Mucosa of descending colon (tissue), 3 donors: ENCODE measurements around the gene TBP. TPM values are rescaled to one million over a fixed set of nuclear protein-coding genes. Genes with fewer than 3 reads are reported as not detected.

Experiments used
- ATAC-seq: fragments of 200-7000 bp; cut with Tn5 transposase; one replicate; pipeline ENCODE4 v1.9.1; 2020; ENCODE audit warnings: mild to moderate bottlenecking, moderate library complexity
- DNase-seq, 3 donors: peaks; one replicate each; pipeline ENCODE4 v3.0.0-alpha.2; 2020
- H3K36me3 ChIP-seq: fragments of 200-600 bp; one replicate; pipeline ENCODE4 v1.8.0; 2021; ENCODE audit warnings: low read depth, mild to moderate bottlenecking
- H3K4me1 ChIP-seq: fragments of 200-600 bp; one replicate; pipeline ENCODE4 v1.8.0; 2021; ENCODE audit warnings: low read depth, mild to moderate bottlenecking
- H3K4me3 ChIP-seq: fragments of 200-600 bp; one replicate; pipeline ENCODE4 v1.8.0; 2021; ENCODE audit warnings: mild to moderate bottlenecking
- H3K9me3 ChIP-seq: fragments of 200-600 bp; one replicate; pipeline ENCODE4 v1.8.0; 2021; ENCODE audit warnings: mild to moderate bottlenecking
- intact Hi-C, 2 donors: fragments of 100-400 bp; cut with DNase I in 1 of 2; cut with micrococcal nuclease in 1 of 2; formaldehyde crosslinking; loops; one replicate each; pipeline versions ENCODE4 v1.11.0 to v1.11.1; 2022; cut with DNase I, micrococcal nuclease
- total RNA-seq, 3 donors: library from RNA; stranded (reverse); fragmentation: NEBNext Ultra II Directional in 2 of 3; extraction: Animal tissue kit (Norgen Biotek cat#: 25700) in 2 of 3; gene quantifications; one replicate each; pipeline versions ENCODE4 v1.2.1 to v1.2.4, GENCODE V29; 2021 to 2023
- TF ChIP-seq, protein P1 (sequence below): fragments of 200-600 bp; IDR thresholded peaks from one replicate; pipeline ENCODE4 v1.8.0; 2022; ENCODE audit warnings: antibody characterized with exemption, mild to moderate bottlenecking
- donor health status: DM: no; HTN: no; CAD: no; lungs with moderate emphysema.
- donor health status: DM: no; HTN: no; CAD: no.
- donor health status: DM: no; HTN: yes; CAD: no.

TBP gene
- total RNA-seq, 3 donors from 2014 or later, result 12.9 to 15.1 (median 13.4) TPM

DNA sequence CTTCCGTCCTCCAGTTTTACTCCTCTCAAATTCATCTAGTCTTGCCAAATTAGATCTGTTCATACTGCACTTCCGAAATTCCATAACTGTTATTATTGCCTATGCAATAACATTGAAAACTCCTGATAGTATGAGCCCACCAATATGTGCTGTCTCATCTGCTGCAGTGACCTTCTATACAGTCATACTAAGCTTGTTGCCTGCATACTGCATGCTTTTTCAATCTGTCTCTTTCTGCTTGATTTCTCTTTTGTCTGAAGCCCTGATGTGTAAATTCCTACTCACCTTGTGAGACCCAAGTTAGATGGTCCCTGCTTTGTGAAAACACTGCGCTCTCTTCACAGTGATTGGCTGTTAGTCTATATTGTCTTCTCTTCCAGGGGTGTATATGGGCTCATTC is 1.1 kb downstream of the TBP start:
- Histone ChIP-seq H3K4me1 (peaks cover 30% of the 10 kb centered on the region), H3K4me3 (no peak overlapping the region), H3K9me3 (no peaks in the 10 kb centered on the region), H3K36me3 (no peaks in the 10 kb centered on the region)
- TF ChIP-seq, protein P1, sequence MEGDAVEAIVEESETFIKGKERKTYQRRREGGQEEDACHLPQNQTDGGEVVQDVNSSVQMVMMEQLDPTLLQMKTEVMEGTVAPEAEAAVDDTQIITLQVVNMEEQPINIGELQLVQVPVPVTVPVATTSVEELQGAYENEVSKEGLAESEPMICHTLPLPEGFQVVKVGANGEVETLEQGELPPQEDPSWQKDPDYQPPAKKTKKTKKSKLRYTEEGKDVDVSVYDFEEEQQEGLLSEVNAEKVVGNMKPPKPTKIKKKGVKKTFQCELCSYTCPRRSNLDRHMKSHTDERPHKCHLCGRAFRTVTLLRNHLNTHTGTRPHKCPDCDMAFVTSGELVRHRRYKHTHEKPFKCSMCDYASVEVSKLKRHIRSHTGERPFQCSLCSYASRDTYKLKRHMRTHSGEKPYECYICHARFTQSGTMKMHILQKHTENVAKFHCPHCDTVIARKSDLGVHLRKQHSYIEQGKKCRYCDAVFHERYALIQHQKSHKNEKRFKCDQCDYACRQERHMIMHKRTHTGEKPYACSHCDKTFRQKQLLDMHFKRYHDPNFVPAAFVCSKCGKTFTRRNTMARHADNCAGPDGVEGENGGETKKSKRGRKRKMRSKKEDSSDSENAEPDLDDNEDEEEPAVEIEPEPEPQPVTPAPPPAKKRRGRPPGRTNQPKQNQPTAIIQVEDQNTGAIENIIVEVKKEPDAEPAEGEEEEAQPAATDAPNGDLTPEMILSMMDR, result no peak
- DNase-seq (no peak), ATAC-seq (no peak)
- intact Hi-C loops, result no loop called here

DNA sequence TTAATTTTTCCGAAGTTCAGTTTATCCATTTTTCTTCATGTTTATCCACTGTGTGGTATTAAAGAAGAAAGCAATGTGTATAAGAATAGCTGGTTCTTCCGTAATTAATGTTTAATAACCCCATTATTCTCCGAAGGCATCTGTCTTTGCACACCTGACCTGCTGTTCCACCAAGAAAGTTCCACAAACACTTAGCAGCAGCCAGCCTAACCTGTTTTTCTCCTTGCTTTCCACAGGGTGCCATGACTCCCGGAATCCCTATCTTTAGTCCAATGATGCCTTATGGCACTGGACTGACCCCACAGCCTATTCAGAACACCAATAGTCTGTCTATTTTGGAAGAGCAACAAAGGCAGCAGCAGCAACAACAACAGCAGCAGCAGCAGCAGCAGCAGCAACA is 7.4 kb downstream of the TBP start:
- Histone ChIP-seq H3K4me3 (no peak overlapping the region), H3K36me3 (peaks cover 8% of the 10 kb centered on the region), H3K9me3 (no peaks in the 10 kb centered on the region), H3K4me1 (no peaks in the 10 kb centered on the region)
- TF ChIP-seq, protein P1, result no peak
- intact Hi-C loops, result no loop called here
- DNase-seq (no peak), ATAC-seq (no peak)

DNA sequence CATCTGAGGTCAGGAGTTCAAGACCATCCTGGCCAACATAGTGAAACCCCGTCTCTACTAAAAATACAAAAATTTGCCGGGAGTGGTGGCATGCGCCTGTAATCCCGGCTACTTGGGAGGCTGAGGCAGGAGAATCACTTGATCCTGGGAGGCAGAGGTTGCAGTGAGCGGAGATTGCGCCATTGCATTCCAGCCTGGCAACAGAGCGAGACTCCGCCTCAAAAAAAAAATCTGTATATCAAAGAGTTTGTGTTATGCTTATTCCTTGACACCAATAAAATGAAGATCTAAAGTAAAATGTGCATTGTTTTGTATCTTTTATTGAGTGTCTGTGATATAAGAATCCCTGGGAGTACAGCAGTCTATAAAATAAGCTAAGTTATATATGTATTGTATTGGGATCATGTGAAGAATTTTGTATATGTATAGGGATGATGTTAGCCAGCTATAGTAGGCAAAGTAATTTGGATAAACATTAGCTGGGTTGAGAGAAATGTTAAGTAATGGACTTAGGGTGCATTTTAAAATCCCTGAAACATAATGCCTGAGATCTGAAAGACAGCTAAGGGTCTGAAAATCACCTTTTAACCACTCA is 10.9 kb downstream of the TBP start:
- Histone ChIP-seq H3K4me1 (no peaks in the 10 kb centered on the region), H3K36me3 (peaks cover 17% of the 10 kb centered on the region), H3K4me3 (no peak overlapping the region), H3K9me3 (no peaks in the 10 kb centered on the region)
- ATAC-seq (no peak), DNase-seq (no peak)
- TF ChIP-seq, protein P1, result no peak
- intact Hi-C loops, result no loop called here

DNA sequence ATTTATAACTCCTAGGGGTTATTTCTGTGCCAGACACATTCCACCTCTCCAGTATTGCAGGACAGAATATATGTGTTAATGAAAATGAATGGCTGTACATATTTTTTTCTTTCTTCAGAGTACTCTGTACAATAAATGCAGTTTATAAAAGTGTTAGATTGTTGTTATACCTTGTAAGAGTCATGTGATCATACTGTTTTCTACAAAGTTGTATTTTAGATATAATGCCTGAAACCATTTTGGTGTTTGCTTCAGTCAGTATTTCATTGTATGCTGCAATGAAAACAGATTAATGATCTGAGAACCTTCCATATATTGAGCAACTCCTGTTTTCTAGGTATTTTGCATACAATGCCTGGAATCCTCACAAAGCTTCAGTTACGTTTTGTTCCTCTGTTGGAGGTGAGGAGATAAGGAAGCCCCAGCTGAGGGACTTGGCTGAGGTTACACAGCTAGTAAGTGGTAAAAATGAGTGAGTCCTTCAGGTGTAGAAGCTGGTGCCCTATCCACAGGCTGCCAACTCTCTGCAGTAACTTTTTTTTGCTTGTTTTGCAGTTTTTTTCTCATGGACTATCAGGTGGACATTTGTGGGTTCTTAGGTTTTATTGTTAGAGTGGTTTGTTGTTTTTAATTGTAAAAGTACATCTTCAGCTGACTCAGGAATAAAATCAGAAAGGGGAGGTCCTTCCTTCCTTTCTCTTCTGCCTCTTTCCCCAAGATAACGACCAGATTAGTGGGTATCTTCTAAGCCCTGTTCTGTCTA is 18.7 kb downstream of the TBP start:
- TF ChIP-seq, protein P1, result no peak
- intact Hi-C loops, result no loop called here

DNA sequence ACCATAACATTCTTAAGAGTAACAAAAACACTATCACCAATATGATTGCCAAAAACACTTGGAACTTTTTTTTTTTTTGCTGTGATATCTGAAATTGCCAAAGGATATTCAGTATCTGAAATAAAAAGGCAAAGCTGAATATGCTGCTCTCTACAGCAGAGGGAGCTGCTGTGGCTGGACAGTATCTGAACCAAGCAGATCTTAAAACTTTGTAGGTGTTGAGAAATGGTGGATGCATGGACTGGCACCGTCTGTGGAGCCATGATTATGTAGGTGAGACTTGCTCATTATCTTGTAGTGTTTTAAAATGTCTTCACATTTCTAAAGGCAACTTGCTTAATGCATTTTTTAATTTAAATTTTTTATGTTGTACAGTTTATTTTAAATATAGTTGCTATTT is 21.1 kb downstream of the TBP start:
- TF ChIP-seq, protein P1, result no peak
- Histone ChIP-seq H3K4me1 (no peaks in the 10 kb centered on the region), H3K9me3 (no peaks in the 10 kb centered on the region), H3K4me3 (no peak overlapping the region), H3K36me3 (peaks cover 5% of the 10 kb centered on the region)
- intact Hi-C loops, result no loop called here
- ATAC-seq, result no peak
- no peak for DNase-seq

More for the DNA sequence above, 18.7 kb downstream of the TBP start:
- H3K36me3 ChIP-seq, result peaks cover 8% of the 10 kb centered on the region
- DNase-seq (no peak), ATAC-seq (no peak)
- H3K4me1 ChIP-seq, result no peaks in the 10 kb centered on the region
- H3K9me3 ChIP-seq, result no peaks in the 10 kb centered on the region
- no peak overlapping the region for H3K4me3 ChIP-seq
